ENCODE results near the gene GLIS1.

GLIS1 gene

GRCh38 chr1:53717025-53717804 is 21.7 kb downstream of the GLIS1 start:
- ATAC-seq = no peak

GRCh38 chr1:53716150-53716549 is 22.8 kb downstream of the GLIS1 start:
- ATAC-seq = no peak

GRCh38 chr1:53715478-53715877 is 23.5 kb downstream of the GLIS1 start:
- no peak for ATAC-seq

GRCh38 chr1:53712276-53712675 is 26.7 kb downstream of the GLIS1 start:
- ATAC-seq = no peak

GRCh38 chr1:53710584-53710983 is 28.4 kb downstream of the GLIS1 start:
- ATAC-seq = no peak

- no peak for ATAC-seq
Observed at GRCh38 chr1:53708687-53709086, 30.3 kb downstream of the GLIS1 start.

GRCh38 chr1:53706356-53706755 is 32.6 kb downstream of the GLIS1 start:
- ATAC-seq = no peak

- no peak for ATAC-seq
Observed at GRCh38 chr1:53705446-53706096, 33.4 kb downstream of the GLIS1 start.

- no peak for ATAC-seq
Observed at GRCh38 chr1:53704804-53705445, 34.0 kb downstream of the GLIS1 start.

GRCh38 chr1:53704304-53704703 is 34.7 kb downstream of the GLIS1 start:
- no peak for ATAC-seq

- no peak for ATAC-seq
Observed at GRCh38 chr1:53703174-53703573, 35.8 kb downstream of the GLIS1 start.

GRCh38 chr1:53702341-53702740 is 36.6 kb downstream of the GLIS1 start:
- no peak for ATAC-seq

GRCh38 chr1:53700776-53701175 is 38.2 kb downstream of the GLIS1 start:
- no peak for ATAC-seq

GRCh38 chr1:53699981-53700380 is 39.0 kb downstream of the GLIS1 start:
- ATAC-seq = no peak

GRCh38 chr1:53698384-53698980 is 40.5 kb downstream of the GLIS1 start:
- no peak for ATAC-seq

GRCh38 chr1:53697721-53698383 is 41.1 kb downstream of the GLIS1 start:
- no peak for ATAC-seq

GRCh38 chr1:53696990-53697389 is 42.0 kb downstream of the GLIS1 start:
- ATAC-seq = no peak

- ATAC-seq = no peak
Observed at GRCh38 chr1:53696571-53696970, 42.4 kb downstream of the GLIS1 start.

GRCh38 chr1:53696051-53696450 is 42.9 kb downstream of the GLIS1 start:
- ATAC-seq = no peak

GRCh38 chr1:53695116-53695515 is 43.8 kb downstream of the GLIS1 start:
- ATAC-seq = no peak

- no peak for ATAC-seq
Observed at GRCh38 chr1:53694718-53695091, 44.3 kb downstream of the GLIS1 start.

GRCh38 chr1:53693773-53694717 is 44.9 kb downstream of the GLIS1 start:
- ATAC-seq = no peak
